ENCODE results near the gene U2AF1L4.

Gene U2AF1L4

GRCh38 chr19:35718345-35719041 is 26.7 kb downstream of the U2AF1L4 start:
- TF ChIP-seq CTCF (IDR thresholded peaks at IDR 0.05; ENCODE audit: low read depth, low read length, missing control alignments): no peak
- no peak for DNase-seq (ENCODE audit: low read depth)
- in situ Hi-C loops (cut with HindIII; ENCODE audit: low sequenced_read_pairs): no loop called here
- peak overlapping the region; percentile 82 for H3K4me3 ChIP-seq (ENCODE audit: low read depth, low read length)

- TF ChIP-seq CTCF (IDR thresholded peaks at IDR 0.05; ENCODE audit: low read depth, low read length, missing control alignments): no peak
- H3K4me3 ChIP-seq (ENCODE audit: low read depth, low read length): peak within 1 kb of the TSS; percentile 82
- in situ Hi-C loops (cut with HindIII; ENCODE audit: low sequenced_read_pairs): no loop called here
- DNase-seq (ENCODE audit: low read depth): peak; percentile 91
Observed at GRCh38 chr19:35717665-35718344, 27.4 kb downstream of the U2AF1L4 start, which contains the start of gene KMT2B. KMT2B (plus strand) TSS chr19:35718003; CDS start chr19:35718019, 16 bp downstream.

GRCh38 chr19:35716801-35717664 is 28.2 kb downstream of the U2AF1L4 start:
- in situ Hi-C loops (cut with HindIII; ENCODE audit: low sequenced_read_pairs): no loop called here
- peak; percentile 88 for TF ChIP-seq CTCF (IDR thresholded peaks at IDR 0.05; ENCODE audit: low read depth, low read length, missing control alignments)
- DNase-seq (ENCODE audit: low read depth): peak; percentile 44
- H3K4me3 ChIP-seq (ENCODE audit: low read depth, low read length): peak overlapping the region; percentile 70

- peak; percentile 2 for DNase-seq (ENCODE audit: low read depth)
- in situ Hi-C loops (cut with HindIII; ENCODE audit: low sequenced_read_pairs): no loop called here
- peak overlapping the region; percentile 70 for H3K4me3 ChIP-seq (ENCODE audit: low read depth, low read length)
- no peak for TF ChIP-seq CTCF (IDR thresholded peaks at IDR 0.05; ENCODE audit: low read depth, low read length, missing control alignments)
Observed at GRCh38 chr19:35715981-35716800, 29.0 kb downstream of the U2AF1L4 start.

- no peak overlapping the region for H3K4me3 ChIP-seq (ENCODE audit: low read depth, low read length)
- in situ Hi-C loops (cut with HindIII; ENCODE audit: low sequenced_read_pairs): no loop called here
- TF ChIP-seq CTCF (IDR thresholded peaks at IDR 0.05; ENCODE audit: low read depth, low read length, missing control alignments): no peak
- no peak for DNase-seq (ENCODE audit: low read depth)
Observed at GRCh38 chr19:35715355-35715809, 29.8 kb downstream of the U2AF1L4 start.
